ENCODE data around the gene AMPD2.

AMPD2 gene

GRCh38 chr1:109625601-109626560 lies 6.2 kb downstream of the AMPD2 start:
- TF ChIP-seq CTCF (IDR thresholded peaks at IDR 0.05; ENCODE audit: unreplicated experiment in 3 of 3): no peak
- H3K27me3 Mint-ChIP-seq (ENCODE audit: low read depth): no peaks in the 10 kb centered on the region
- no peaks in the 10 kb centered on the region for H3K9me3 Mint-ChIP-seq
- H3K4me1 Mint-ChIP-seq: peaks cover 34% of the 10 kb centered on the region
- peak overlapping the region; percentile 63 to 80 (median 69) for H3K27ac Mint-ChIP-seq
- peaks cover 36% of the 10 kb centered on the region for H3K36me3 Mint-ChIP-seq (ENCODE audit: low read depth)
- H3K4me3 Mint-ChIP-seq: peak overlapping the region; percentile 40 to 67 (median 56)

- no peaks in the 10 kb centered on the region for H3K9me3 Mint-ChIP-seq
- peaks cover 38% of the 10 kb centered on the region for H3K4me1 Mint-ChIP-seq
- no peak overlapping the region for H3K4me3 Mint-ChIP-seq
- H3K27ac Mint-ChIP-seq: no peak overlapping the region
- H3K36me3 Mint-ChIP-seq (ENCODE audit: low read depth): peaks cover 42% of the 10 kb centered on the region
- no peak for TF ChIP-seq CTCF (IDR thresholded peaks at IDR 0.05; ENCODE audit: unreplicated experiment in 3 of 3)
- no peaks in the 10 kb centered on the region for H3K27me3 Mint-ChIP-seq (ENCODE audit: low read depth)
Measured at GRCh38 chr1:109626682-109627408, 7.2 kb downstream of the AMPD2 start.

GRCh38 chr1:109627692-109628399 lies 8.2 kb downstream of the AMPD2 start:
- no peaks in the 10 kb centered on the region for H3K27me3 Mint-ChIP-seq (ENCODE audit: low read depth)
- H3K27ac Mint-ChIP-seq: no peak overlapping the region
- peaks cover 45% of the 10 kb centered on the region for H3K36me3 Mint-ChIP-seq (ENCODE audit: low read depth)
- H3K4me1 Mint-ChIP-seq: peaks cover 38% of the 10 kb centered on the region
- H3K4me3 Mint-ChIP-seq: peak overlapping the region in 1 of 3 experiments; percentile 10
- H3K9me3 Mint-ChIP-seq: no peaks in the 10 kb centered on the region
- TF ChIP-seq CTCF (IDR thresholded peaks at IDR 0.05; ENCODE audit: unreplicated experiment in 3 of 3): no peak

- no peak for TF ChIP-seq CTCF (IDR thresholded peaks at IDR 0.05; ENCODE audit: unreplicated experiment in 3 of 3)
- H3K4me1 Mint-ChIP-seq: peaks cover 37% of the 10 kb centered on the region
- no peak overlapping the region for H3K27ac Mint-ChIP-seq
- H3K4me3 Mint-ChIP-seq: no peak overlapping the region
- no peaks in the 10 kb centered on the region for H3K27me3 Mint-ChIP-seq (ENCODE audit: low read depth)
- no peaks in the 10 kb centered on the region for H3K9me3 Mint-ChIP-seq
- H3K36me3 Mint-ChIP-seq (ENCODE audit: low read depth): peaks cover 45% of the 10 kb centered on the region
Measured at GRCh38 chr1:109628540-109629321, 9.1 kb downstream of the AMPD2 start.

GRCh38 chr1:109629372-109630030 lies 9.9 kb downstream of the AMPD2 start:
- peaks cover 37% of the 10 kb centered on the region for H3K4me1 Mint-ChIP-seq
- H3K9me3 Mint-ChIP-seq: no peaks in the 10 kb centered on the region
- H3K36me3 Mint-ChIP-seq (ENCODE audit: low read depth): peaks cover 49% of the 10 kb centered on the region
- H3K27ac Mint-ChIP-seq: no peak overlapping the region
- no peak for TF ChIP-seq CTCF (IDR thresholded peaks at IDR 0.05; ENCODE audit: unreplicated experiment in 3 of 3)
- no peak overlapping the region for H3K4me3 Mint-ChIP-seq
- no peaks in the 10 kb centered on the region for H3K27me3 Mint-ChIP-seq (ENCODE audit: low read depth)

All from nephron (organoid).